IgD-negative memory B cell (primary cell): ENCODE results near the gene RAB3A. TPM values are rescaled to one million over a fixed set of nuclear protein-coding genes. Genes with fewer than 3 reads are reported as not detected.

ENCODE experiments used
- H3K27ac Mint-ChIP-seq, 3 donors: one replicate each; pipeline ENCODE4 v1.8.0; 2020 to 2022; ENCODE audit warnings: mild to moderate bottlenecking in 3 of 3, mixed read lengths in 3 of 3, moderate library complexity in 1 of 3
- H3K27me3 Mint-ChIP-seq: one replicate; pipeline ENCODE4 v1.8.0; 2021; ENCODE audit warnings: mixed read lengths
- H3K36me3 Mint-ChIP-seq: one replicate; pipeline ENCODE4 v1.8.0; 2020; ENCODE audit warnings: mild to moderate bottlenecking, mixed read lengths
- H3K4me1 Mint-ChIP-seq, 3 donors: one replicate each; pipeline ENCODE4 v1.8.0; 2020 to 2022; ENCODE audit warnings: mixed read lengths in 3 of 3, mild to moderate bottlenecking in 1 of 3
- H3K4me3 Mint-ChIP-seq, 4 donors: one replicate each; pipeline ENCODE4 v1.8.0; 2020 to 2022; ENCODE audit warnings: mild to moderate bottlenecking in 4 of 4, mixed read lengths in 4 of 4, moderate library complexity in 3 of 4
- H3K9me3 Mint-ChIP-seq, 3 donors: one replicate each; pipeline ENCODE4 v1.8.0; 2020 to 2021; ENCODE audit warnings: mixed read lengths in 3 of 3, mild to moderate bottlenecking in 1 of 3
- polyA plus RNA-seq: library from polyadenylated mRNA; unstranded; fragments of 300-500 nt; fragmentation: Illumina TruSeq; gene quantifications from one replicate; pipeline ENCODE4 v1.2.3, GENCODE V29; 2021

Gene RAB3A
- polyA plus RNA-seq, 1 donor from 2014 or later, result 1.5 TPM

DNA sequence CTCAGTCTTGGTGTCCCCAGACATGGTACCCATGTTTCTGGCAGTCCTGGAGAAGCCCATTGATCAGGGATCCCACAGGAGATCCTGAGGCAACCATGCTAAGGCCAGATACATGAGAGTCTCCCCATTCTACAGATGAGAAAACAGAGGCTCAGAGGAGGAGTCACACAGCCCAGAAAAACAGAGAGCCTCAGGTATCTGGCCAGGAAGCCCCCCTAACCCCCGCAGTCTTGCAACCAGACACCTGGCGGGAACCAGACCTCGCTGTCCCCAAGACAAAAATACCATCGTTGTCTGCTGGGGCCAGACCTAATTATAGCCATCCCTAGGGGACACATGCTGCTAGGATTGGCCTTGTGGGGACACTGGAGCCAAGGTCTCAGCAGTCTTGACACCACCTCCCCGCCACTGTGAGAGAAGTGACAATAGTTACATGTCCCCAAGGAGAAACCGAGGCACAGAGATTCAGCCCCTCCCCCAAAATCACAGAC, 24.0 kb upstream of the RAB3A start:
- Mint-ChIP-seq H3K27me3 (peaks cover 58% of the 10 kb centered on the region), H3K27ac (peak overlapping the region in 1 of 3 donors; percentile 74), H3K9me3 (no peaks in the 10 kb centered on the region), H3K4me3 (no peak overlapping the region), H3K4me1 (peaks cover 12 to 27% (median 21%) of the 10 kb centered on the region in 3 donors), H3K36me3 (no peaks in the 10 kb centered on the region)

DNA sequence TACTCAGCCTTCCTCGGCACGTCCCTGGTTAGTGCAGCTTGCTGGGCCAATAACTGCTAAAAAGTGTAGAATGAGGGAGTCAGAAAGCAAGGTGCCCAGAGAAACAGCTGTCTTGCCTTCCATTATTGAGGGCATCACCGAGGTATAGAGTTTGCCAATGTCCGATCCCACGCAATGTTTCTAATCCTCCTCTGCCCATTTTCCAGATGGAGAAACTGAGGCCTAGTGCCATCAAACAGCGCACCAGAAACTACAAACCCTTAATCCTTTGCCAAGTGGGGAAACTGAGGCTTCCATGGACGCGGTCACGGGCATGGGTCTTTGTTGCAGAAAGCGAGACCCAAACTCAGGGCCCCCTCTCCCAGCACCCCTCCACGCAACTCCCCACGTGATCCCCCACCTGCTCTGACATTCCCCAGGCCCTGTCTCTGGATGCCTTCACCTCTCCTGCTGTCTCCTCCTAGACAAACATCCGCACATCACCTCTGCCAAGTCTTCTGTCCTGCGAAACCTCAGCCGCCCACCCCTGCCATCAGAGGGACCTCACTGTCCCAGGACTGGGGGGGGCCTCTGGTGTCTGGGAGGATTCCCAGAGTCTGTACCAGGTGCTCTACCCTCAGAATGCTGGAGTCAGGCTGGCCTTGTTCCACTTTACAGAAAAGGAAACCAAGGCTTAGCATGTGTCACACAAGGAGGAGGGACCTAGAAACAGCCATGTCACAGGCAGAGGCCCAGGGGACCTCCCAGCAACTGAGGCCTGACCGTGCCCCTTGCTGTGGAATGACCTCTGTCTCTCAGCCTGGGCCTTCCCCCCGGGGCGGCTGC, 23.3 kb upstream of the RAB3A start:
- H3K9me3 Mint-ChIP-seq, result no peaks in the 10 kb centered on the region
- peaks cover 12 to 27% (median 17%) of the 10 kb centered on the region in 3 donors for H3K4me1 Mint-ChIP-seq
- no peaks in the 10 kb centered on the region for H3K36me3 Mint-ChIP-seq
- peaks cover 54% of the 10 kb centered on the region for H3K27me3 Mint-ChIP-seq
- H3K4me3 Mint-ChIP-seq, result peak overlapping the region in 1 of 4 donors; percentile 82
- peak overlapping the region in 2 of 3 donors; percentile 33 to 74 for H3K27ac Mint-ChIP-seq

DNA sequence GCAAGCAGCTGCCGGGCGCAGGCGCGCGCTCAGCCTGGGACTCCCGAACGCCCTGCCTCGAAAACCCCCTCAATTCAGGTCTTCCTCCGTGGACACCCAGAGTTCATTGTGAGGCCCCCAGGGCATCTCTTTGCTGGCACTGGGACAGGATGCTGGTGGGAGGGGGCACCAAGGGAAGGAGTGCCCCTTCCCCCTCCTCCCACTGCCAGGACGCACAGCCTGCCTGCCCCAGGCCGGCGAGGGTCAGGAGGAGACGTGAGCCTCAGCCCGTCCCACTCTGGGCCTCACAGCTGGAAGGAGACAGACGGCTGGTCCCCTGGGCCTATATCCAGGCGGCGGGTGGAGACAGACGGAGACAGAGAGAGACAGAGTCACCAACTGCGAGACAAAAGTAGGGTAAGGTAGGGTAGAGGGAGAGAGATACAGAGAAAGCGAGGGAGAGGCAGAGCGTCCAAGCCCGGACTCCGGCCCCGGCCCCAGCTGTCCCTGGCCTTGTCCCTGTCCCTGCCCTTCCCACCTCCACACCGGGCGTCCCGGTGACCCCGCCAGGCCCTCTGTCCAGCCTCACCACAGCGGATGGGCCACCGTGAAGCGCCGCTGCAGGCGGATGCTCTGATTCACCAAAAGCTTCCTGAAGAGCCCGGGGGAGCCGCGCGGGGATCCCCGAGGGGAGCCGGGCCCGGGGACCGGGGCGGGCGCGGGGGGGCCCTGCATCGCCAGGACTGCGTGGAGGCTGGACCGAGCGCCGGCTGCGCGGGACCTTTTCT, 22.0 kb upstream of the RAB3A start, which contains the start of gene PDE4C:
PDE4C (minus strand) TSS at position 737 of the 767 bp plus-strand sequence; CDS start at position 714, 23 bp downstream.
- H3K9me3 Mint-ChIP-seq, result no peaks in the 10 kb centered on the region
- peak within 1 kb of the TSS in 2 of 4 donors; percentile 49 to 84 for H3K4me3 Mint-ChIP-seq
- peaks cover 11 to 27% (median 12%) of the 10 kb centered on the region in 3 donors for H3K4me1 Mint-ChIP-seq
- peak within 1 kb of the TSS in 2 of 3 donors; percentile 67 to 74 for H3K27ac Mint-ChIP-seq
- no peaks in the 10 kb centered on the region for H3K36me3 Mint-ChIP-seq
- H3K27me3 Mint-ChIP-seq, result peaks cover 55% of the 10 kb centered on the region

DNA sequence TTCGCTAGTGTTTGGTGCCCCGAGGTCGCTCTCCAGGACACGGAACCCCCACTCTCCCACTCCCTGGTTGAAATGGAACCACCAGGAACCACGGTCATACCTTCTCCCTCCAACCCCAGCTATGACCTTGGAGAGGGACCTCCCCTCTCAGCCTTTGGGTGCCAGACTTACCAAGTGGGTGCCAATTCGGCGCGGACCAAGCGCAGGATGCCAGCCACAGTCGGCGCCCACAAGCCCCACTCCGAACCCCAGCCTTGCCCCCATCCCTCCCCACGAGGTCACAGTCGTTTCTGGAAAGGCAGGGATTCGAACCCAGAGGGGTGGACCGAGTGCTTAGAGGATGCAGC, 21.5 kb upstream of the RAB3A start:
- Mint-ChIP-seq H3K27me3 (peaks cover 59% of the 10 kb centered on the region), H3K4me3 (peak overlapping the region in 2 of 4 donors; percentile 49 to 84), H3K9me3 (no peaks in the 10 kb centered on the region), H3K4me1 (peaks cover 8 to 27% (median 12%) of the 10 kb centered on the region in 3 donors), H3K36me3 (no peaks in the 10 kb centered on the region), H3K27ac (peak overlapping the region in 1 of 3 donors; percentile 67)

DNA sequence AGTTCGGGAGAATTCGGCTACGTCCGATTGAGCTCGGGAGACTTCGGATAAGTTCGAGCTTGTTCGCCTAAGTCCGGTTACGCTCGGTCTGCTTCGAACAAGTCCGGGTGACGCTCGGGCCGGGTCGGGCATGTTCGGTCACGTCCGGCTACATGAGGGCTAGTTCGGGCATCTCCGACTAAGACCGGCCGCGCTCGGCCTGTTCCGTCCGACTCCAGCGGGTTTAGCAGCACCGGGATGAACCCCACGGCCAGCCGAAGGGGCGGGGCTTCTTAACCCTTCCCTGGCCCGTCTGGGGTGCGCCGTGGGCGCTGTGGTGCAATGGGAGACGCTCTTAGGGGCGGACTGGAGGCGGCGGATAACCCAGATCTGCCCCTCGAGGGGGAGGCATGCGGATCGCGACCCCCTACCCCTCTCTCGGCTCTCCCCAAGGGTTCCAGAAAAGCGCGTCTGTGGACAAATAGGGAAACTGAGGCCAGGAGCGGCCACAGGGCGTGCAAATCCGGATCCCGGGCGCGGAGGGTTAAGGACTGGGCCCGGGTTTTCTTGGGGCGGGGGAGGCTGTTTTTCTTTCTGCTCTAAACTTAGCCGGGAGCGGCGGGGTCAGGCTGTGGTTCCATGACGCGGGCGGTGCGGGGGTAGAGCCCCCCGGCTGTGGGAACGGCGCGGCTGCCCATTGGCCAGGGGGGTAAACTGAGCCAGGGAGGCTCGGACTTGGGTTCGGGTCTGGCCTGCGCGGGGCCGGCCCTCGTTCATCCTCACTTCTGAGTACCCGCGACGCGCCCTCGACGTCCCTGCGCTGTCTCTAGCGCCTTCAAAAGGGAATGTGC, 20.9 kb upstream of the RAB3A start:
- peak overlapping the region in 2 of 3 donors; percentile 67 to 71 for H3K27ac Mint-ChIP-seq
- H3K4me3 Mint-ChIP-seq, result peak overlapping the region; percentile 48 to 97 (median 82)
- H3K36me3 Mint-ChIP-seq, result no peaks in the 10 kb centered on the region
- H3K4me1 Mint-ChIP-seq, result peaks cover 8 to 25% (median 14%) of the 10 kb centered on the region in 3 donors
- peaks cover 0 to 2% (median 0%) of the 10 kb centered on the region in 3 donors for H3K9me3 Mint-ChIP-seq
- peaks cover 59% of the 10 kb centered on the region for H3K27me3 Mint-ChIP-seq

DNA sequence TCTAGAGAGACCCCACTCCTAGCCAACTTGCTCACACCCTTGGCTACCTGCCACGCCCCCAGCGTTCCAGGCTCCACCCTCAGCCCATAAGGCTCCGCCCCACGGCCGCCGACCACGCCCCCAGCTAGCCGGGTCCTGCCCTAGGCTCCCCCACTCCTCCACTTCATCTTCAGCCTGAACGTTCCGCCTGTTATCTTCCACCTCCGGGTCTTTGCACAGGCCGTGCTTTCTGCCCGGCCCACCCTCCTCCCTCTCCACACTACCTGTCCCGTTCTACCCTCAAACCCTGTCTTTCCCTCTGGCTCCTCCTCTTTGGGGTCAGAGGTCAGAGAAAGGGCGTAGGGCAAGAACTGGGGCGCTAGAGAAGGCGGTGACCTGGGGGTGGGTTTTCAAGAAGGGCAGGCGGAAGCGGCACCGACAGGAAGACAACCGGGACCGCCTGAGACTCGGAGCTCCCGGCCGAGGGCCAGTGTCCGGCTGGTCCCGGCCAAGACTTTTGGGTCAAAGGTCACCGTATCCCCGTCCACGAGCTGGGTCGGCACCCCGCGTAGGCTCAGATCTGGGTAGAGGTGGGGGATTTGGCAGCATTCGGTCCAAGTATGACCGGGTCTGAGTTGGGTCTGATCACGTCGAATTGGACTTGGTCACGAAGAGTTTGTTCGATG, 20.1 kb upstream of the RAB3A start:
- Mint-ChIP-seq H3K9me3 (peaks cover 0 to 2% (median 0%) of the 10 kb centered on the region in 3 donors), H3K4me1 (peaks cover 8 to 20% (median 15%) of the 10 kb centered on the region in 3 donors), H3K27ac (peak overlapping the region in 2 of 3 donors; percentile 35 to 71), H3K36me3 (no peaks in the 10 kb centered on the region), H3K4me3 (peak overlapping the region; percentile 48 to 97 (median 82)), H3K27me3 (peaks cover 56% of the 10 kb centered on the region)

DNA sequence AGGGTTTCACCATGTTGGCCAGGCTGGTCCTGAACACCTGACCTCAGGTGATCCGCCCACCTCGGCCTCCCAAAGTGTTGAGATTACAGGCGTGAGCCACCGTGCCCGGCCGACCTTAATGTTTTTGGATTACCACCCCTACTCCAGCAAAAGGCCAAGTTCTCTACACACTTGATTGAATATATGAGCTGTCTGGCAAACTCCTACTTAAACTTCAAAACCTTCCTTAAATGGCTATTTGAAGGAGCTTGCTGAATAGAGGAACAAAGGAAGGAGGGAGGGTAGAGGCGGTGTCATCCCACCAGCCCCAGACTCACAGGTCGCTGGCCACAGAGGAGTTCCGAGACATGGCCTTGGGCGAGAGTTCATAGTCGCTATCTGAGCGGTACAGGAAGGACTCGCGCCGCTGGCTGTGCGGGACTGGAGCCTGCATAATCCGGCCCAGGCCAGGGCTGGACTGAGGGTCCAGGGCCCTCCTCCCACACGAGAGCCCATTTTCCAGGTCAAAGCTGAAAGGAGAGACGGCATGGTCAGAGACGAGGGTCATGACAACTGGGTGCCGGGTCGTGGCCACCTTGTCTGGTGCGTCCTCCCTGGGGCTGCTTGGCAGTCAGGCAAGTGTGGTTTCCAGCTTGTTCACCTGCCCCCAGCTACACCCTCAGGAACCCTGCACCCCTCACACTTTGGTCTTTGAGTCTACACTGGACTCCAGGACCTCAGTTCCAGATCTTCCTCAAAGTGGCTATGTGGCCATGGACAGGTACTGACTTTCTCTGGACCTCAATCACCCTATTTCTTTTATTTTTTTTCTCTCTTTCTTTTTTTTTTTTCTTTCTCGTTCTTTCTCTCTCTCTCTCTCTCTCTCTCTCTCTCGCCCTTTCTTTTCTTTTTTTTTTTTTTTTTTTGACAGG, 18.2 kb upstream of the RAB3A start:
- Mint-ChIP-seq H3K9me3 (peaks cover 0 to 2% (median 0%) of the 10 kb centered on the region in 3 donors), H3K27me3 (peaks cover 45% of the 10 kb centered on the region), H3K4me3 (no peak overlapping the region), H3K36me3 (no peaks in the 10 kb centered on the region), H3K27ac (no peak overlapping the region), H3K4me1 (peaks cover 8 to 16% (median 15%) of the 10 kb centered on the region in 3 donors)

DNA sequence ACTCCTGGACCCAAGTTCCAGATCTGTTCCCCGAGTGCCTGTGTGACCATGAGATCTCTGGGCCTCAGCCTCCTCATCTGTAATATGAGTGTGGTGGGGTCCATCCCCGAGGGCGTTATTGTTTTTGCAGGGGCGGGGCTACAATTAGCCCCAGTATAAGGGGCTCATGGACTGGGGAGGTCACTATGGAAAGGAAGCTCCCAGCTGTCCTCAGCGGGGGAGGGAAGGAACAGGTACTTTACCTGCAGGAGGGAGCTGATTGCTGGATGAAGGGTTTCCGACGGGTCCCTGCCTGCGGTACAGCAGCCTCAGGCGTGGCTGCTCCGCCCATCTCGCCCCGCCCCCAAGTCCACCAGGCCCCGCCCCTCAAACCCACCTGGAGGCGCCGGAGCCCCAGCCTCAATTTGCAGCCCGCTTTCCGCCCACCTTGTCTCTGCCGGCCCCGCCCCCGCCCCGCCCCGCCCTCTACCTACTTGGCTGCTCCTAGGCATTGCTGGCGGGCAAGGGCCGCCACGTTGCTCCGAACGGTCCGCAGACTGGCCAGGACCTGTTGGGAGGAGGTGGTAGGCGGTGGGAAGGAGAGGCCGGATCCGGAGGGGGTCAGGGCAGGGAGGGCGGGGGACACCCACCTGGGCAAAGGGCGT, 16.9 kb upstream of the RAB3A start:
- Mint-ChIP-seq H3K36me3 (no peaks in the 10 kb centered on the region), H3K9me3 (peaks cover 0 to 2% (median 0%) of the 10 kb centered on the region in 3 donors), H3K27me3 (peaks cover 36% of the 10 kb centered on the region), H3K27ac (peak overlapping the region in 1 of 3 donors; percentile 12), H3K4me3 (peak overlapping the region in 1 of 4 donors; percentile 17), H3K4me1 (peaks cover 7 to 12% (median 9%) of the 10 kb centered on the region in 3 donors)

DNA sequence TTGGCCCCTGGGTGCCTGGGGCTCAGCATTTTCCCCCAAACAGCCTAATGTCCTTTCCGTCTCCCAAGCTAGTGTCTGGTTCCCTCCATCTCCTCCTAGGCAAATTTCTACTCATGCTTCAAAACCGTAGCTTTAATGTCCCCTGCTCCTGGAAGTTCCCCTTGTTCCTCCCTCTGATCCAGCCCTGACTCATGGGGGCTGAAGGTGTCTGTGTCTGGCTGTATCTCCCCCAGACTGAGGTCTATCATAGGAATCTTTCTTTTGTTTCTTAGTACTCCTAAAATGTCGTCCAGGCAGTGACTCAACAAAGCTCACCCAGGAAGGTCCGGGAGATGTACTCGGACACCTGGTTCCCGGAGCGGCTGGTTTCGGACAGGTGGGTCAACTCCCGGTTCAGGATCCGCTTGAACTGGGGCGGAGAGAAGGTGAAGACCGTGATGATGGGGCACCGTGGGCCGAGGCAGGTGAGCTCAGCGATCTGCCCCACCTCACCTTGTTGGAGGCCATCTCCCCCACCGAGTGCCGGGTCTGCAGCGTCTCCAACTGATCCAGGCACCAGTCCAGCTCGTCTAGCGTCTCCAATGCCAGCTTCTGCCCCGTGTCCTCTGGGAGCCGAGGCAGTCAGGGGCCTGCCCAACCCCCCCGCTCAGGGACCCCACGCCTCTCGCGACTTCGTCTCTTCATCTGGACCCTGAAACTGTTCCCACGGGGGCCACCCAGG, 16.2 kb upstream of the RAB3A start:
- H3K4me1 Mint-ChIP-seq, result peaks cover 7 to 12% (median 7%) of the 10 kb centered on the region in 3 donors
- H3K36me3 Mint-ChIP-seq, result no peaks in the 10 kb centered on the region
- H3K27ac Mint-ChIP-seq, result peak overlapping the region in 1 of 3 donors; percentile 12
- peaks cover 29% of the 10 kb centered on the region for H3K27me3 Mint-ChIP-seq
- H3K9me3 Mint-ChIP-seq, result peaks cover 0 to 2% (median 0%) of the 10 kb centered on the region in 3 donors
- H3K4me3 Mint-ChIP-seq, result peak overlapping the region in 1 of 4 donors; percentile 17

DNA sequence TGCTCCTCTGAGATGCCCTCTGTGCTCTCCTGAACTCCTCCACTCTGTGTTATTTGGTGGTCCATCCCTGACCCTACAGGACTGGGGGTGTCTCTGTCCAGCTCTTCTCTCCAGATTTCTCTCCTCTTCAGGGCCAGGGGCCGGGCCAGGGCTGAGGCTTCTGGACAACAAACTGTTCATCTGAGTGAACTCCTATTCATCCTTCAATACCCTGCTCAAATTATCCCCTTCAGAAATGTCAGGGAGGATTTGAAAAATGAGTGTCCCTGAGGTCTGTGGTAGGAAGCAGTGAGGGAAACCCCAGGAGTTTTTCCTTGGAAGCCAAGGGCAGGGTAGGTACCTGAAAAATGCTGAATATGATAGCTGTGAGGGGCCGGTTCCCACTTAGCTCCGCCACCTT, 14.8 kb upstream of the RAB3A start:
- H3K27ac Mint-ChIP-seq, result no peak overlapping the region
- peaks cover 0 to 6% (median 0%) of the 10 kb centered on the region in 3 donors for H3K4me1 Mint-ChIP-seq
- H3K9me3 Mint-ChIP-seq, result peaks cover 0 to 2% (median 0%) of the 10 kb centered on the region in 3 donors
- H3K36me3 Mint-ChIP-seq, result no peaks in the 10 kb centered on the region
- peaks cover 21% of the 10 kb centered on the region for H3K27me3 Mint-ChIP-seq
- no peak overlapping the region for H3K4me3 Mint-ChIP-seq

DNA sequence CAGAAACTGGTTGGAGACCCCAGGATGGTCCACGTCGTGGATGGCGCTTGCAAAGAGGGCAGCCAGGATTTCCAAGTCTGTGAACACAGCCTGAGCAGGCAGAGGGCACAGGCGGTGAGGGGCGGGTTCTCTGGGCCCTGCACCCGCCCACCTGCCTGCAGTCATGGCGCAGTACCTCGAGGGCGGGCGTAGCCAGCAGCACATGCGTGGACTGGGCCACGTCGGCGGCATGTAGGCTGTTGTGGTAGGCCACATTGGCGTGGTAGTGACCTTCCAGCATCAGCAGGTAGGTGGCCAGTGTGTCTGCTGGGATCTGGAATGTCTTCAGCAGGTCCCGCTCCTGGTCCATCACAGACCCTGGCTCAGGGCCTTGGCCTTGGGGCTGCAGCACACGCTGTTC, 14.3 kb upstream of the RAB3A start:
- H3K36me3 Mint-ChIP-seq, result no peaks in the 10 kb centered on the region
- H3K4me1 Mint-ChIP-seq, result peaks cover 0 to 6% (median 0%) of the 10 kb centered on the region in 3 donors
- peaks cover 21% of the 10 kb centered on the region for H3K27me3 Mint-ChIP-seq
- H3K4me3 Mint-ChIP-seq, result no peak overlapping the region
- peaks cover 0 to 2% (median 0%) of the 10 kb centered on the region in 3 donors for H3K9me3 Mint-ChIP-seq
- H3K27ac Mint-ChIP-seq, result no peak overlapping the region

DNA sequence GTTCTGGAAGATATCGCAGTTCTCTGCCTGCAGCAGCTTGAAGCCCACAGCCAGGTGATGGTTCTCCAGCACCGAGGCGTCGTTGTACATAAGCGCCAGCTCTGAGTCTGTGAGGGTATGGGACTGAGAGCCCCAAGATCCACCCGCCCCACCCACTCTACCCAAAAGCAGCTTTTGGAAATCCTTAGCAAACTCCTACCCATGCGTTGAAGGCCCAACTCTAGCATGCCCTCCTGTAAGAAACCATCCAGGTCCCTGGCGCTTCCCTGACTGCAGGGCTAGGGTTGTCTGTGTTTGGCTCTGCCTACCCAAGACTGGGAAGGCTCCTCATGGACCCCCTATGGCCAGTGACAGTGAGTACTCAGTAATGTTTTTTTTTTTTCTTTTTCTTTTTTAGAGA, 12.9 kb upstream of the RAB3A start:
- H3K4me1 Mint-ChIP-seq, result peaks cover 0 to 6% (median 0%) of the 10 kb centered on the region in 3 donors
- peaks cover 0 to 2% (median 0%) of the 10 kb centered on the region in 3 donors for H3K9me3 Mint-ChIP-seq
- no peaks in the 10 kb centered on the region for H3K36me3 Mint-ChIP-seq
- H3K27me3 Mint-ChIP-seq, result peaks cover 16% of the 10 kb centered on the region
- H3K27ac Mint-ChIP-seq, result peak overlapping the region in 2 of 3 donors; percentile 35 to 50
- no peak overlapping the region for H3K4me3 Mint-ChIP-seq
